Lung (tissue), 12 donors: Measurements from ENCODE around the gene BPIFA2. TPM values are rescaled to one million over a fixed set of nuclear protein-coding genes. Genes with fewer than 3 reads are reported as not detected.

ENCODE experiments used
- ATAC-seq: fragments of 200-7000 bp; cut with Tn5 transposase; one replicate; pipeline ENCODE4 v1.9.1; 2020; ENCODE audit warnings: moderate number of reproducible peaks; ENCODE audit not compliant: insufficient read depth, low FRiP score
- DNase-seq, 3 donors: peaks; one replicate each; pipeline ENCODE4 v3.0.0-alpha.2; 2013 to 2017
- H3K27ac ChIP-seq, 2 donors: one replicate each; pipeline ENCODE4 v1.5.1; 2013; ENCODE audit warnings: mild to moderate bottlenecking in 2 of 2, moderate library complexity in 2 of 2, control low read depth in 1 of 2, inconsistent platforms in 1 of 2, low read depth in 1 of 2, low read length in 1 of 2
- H3K27me3 ChIP-seq, 3 donors: one replicate each; pipeline ENCODE4 v1.5.1; 2013; ENCODE audit warnings: low read length in 2 of 3; ENCODE audit not compliant: control insufficient read depth in 3 of 3, insufficient read depth in 3 of 3
- H3K36me3 ChIP-seq, 4 donors: one replicate each; pipeline ENCODE4 v1.5.1; 2013; ENCODE audit warnings: low read length in 4 of 4, mild to moderate bottlenecking in 1 of 4, moderate library complexity in 1 of 4; ENCODE audit not compliant: control insufficient read depth in 4 of 4, insufficient read depth in 4 of 4
- H3K4me1 ChIP-seq, 5 donors: one replicate each; pipeline ENCODE4 v1.5.1; 2013; ENCODE audit warnings: low read length in 5 of 5, mild to moderate bottlenecking in 2 of 5, moderate library complexity in 1 of 5; ENCODE audit not compliant: control insufficient read depth in 5 of 5, insufficient read depth in 5 of 5
- H3K4me3 ChIP-seq: one replicate; pipeline ENCODE4 v1.5.1; 2013; ENCODE audit warnings: mild to moderate bottlenecking, control low read depth, moderate library complexity
- H3K9ac ChIP-seq, 2 donors: one replicate each; pipeline ENCODE4 v1.5.1; 2013; ENCODE audit warnings: low read length in 2 of 2, control low read depth in 1 of 2; ENCODE audit not compliant: insufficient read depth in 1 of 2
- H3K9me3 ChIP-seq, 4 donors: one replicate each; pipeline ENCODE4 v1.5.1; 2013; ENCODE audit warnings: low read length in 3 of 4, mild to moderate bottlenecking in 1 of 4, moderate library complexity in 1 of 4; ENCODE audit not compliant: control insufficient read depth in 4 of 4, insufficient read depth in 3 of 4
- CTCF ChIP-seq: IDR thresholded peaks from 2 replicates; pipeline ENCODE4 v1.5.1; 2012; ENCODE audit warnings: mild to moderate bottlenecking; ENCODE audit errors: control extremely low read depth, extremely low read depth
- WGBS, 2 donors: extraction: QIAGEN DNeasy Blood & Tissue Kit; methylation state at CpG; one replicate each; pipeline ENCODE4 v1.1.7; 2013; 5-methylcytosine and 5-hydroxymethylcytosine counted together
- polyA plus RNA-seq, 2 donors: library from polyadenylated mRNA; stranded (reverse); fragments of 200-250 nt; gene quantifications; one replicate each; pipeline ENCODE4 v1.2.1, GENCODE V29; 2013
- total RNA-seq, 2 donors: library from RNA; depleted of rRNA in 1 of 2; stranded (reverse); fragments of >200 nt in 1 of 2; gene quantifications; one replicate each; pipeline ENCODE4 v1.2.1, GENCODE V29; 2014 to 2021
- donor health status: control.
- donor health status: control.
- donor health status: Bipolar disorder and iron deficiency.
- donor health status: healthy.
- donor health status: DM: yes; HTN: yes; CAD: no.

Gene BPIFA2
- total and polyA plus RNA-seq, 4 donors = 0.40 to 3.1 (median 1.2) TPM; not detected in 1

DNA sequence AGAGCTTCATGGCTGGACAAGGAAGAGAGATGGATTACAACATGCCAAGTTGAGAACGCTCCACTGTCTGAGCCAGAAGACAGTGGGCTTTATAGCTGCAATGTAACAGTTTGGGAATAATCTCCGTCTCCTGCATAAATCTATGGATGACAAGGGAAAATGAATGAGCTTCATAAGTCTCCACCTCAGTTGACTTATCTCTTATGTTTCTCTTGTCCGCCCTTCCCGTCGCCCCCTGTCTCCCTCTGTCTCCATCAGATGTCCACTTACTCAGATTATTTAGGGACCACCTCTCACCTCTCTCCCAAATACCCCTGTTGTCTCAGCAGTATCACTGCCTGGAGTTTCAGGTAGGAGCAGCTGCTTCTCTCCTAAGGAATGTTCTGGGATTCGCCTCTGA is 13.7 kb upstream of the BPIFA2 start:
- DNase-seq = no peak
- Histone ChIP-seq H3K4me3 (no peak overlapping the region), H3K9ac (no peak overlapping the region), H3K9me3 (peaks cover 0 to 2% (median 0%) of the 10 kb centered on the region in 4 donors), H3K4me1 (no peaks in the 10 kb centered on the region), H3K27me3 (peaks cover 0 to 8% (median 0%) of the 10 kb centered on the region in 3 donors), H3K27ac (no peak overlapping the region), H3K36me3 (no peaks in the 10 kb centered on the region)
- no peak for TF ChIP-seq CTCF
- WGBS, 2 donors = 87 to 90% methylated on average over 6 of the region's 6 CpGs
- no peak for ATAC-seq

DNA sequence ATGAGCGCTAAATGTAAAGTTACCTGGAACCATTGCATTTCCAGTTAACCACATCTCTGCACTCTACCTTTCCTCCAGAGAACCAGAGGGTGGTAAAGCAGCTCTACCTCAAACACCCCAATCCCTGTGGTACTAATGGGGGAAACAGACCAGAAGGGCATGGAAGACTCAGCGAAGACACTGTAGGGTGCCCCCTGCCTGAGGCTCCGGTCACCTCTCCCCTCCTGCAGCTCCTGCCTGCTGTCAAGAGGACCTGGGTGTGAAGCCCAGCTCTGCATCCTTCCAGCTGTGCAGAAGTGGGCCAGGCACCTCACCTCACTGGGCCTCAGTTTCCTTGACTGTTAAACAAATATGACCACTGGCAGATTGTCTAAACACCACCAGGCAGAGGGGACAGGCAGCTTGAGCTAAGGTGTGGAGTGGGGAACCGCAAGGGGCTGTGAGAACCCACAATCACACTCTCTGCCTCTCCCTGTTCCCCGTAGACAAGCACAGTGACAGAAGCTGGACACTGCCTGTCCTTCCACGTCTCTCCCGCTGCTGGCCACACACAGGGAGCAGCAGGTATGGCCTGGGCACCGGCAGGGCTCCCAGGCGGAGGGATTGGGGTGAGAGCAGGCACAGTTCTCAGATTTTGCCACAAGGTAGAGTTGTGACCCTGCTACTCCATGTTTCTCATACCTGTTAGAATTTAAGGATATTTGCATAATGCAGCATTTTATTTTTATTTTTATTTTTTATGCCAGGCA is 9.1 kb upstream of the BPIFA2 start:
- no peak for TF ChIP-seq CTCF
- no peak overlapping the region for H3K9ac ChIP-seq
- DNase-seq (no peak), ATAC-seq (no peak)
- H3K36me3 ChIP-seq = no peaks in the 10 kb centered on the region
- 81 to 85% methylated on average over 9 of the region's 9 CpGs for WGBS, 2 donors
- peaks cover 0 to 2% (median 0%) of the 10 kb centered on the region in 4 donors for H3K9me3 ChIP-seq
- peaks cover 0 to 2% (median 1%) of the 10 kb centered on the region in 3 donors for H3K27me3 ChIP-seq
- no peak overlapping the region for H3K4me3 ChIP-seq
- H3K27ac ChIP-seq = no peak overlapping the region
- no peaks in the 10 kb centered on the region for H3K4me1 ChIP-seq

- Histone ChIP-seq H3K27me3 (peaks cover 0 to 4% (median 4%) of the 10 kb centered on the region in 3 donors), H3K36me3 (no peaks in the 10 kb centered on the region), H3K9me3 (peaks cover 0 to 2% (median 0%) of the 10 kb centered on the region in 4 donors), H3K4me3 (no peak overlapping the region), H3K27ac (no peak overlapping the region), H3K9ac (no peak overlapping the region), H3K4me1 (no peaks in the 10 kb centered on the region)
- no peak for TF ChIP-seq CTCF
- ATAC-seq (no peak), DNase-seq (no peak)
- 76 to 87% methylated on average over 3 of the region's 3 CpGs for WGBS, 2 donors
Measured at GRCh38 chr20:33159713-33160112, 8.2 kb upstream of the BPIFA2 start.

- Histone ChIP-seq H3K27ac (no peak overlapping the region), H3K27me3 (peaks cover 0 to 4% (median 4%) of the 10 kb centered on the region in 3 donors), H3K4me1 (no peaks in the 10 kb centered on the region), H3K9ac (no peak overlapping the region), H3K9me3 (peaks cover 0 to 2% (median 0%) of the 10 kb centered on the region in 4 donors), H3K36me3 (no peaks in the 10 kb centered on the region), H3K4me3 (no peak overlapping the region)
- ATAC-seq = no peak
- DNase-seq = no peak
- TF ChIP-seq CTCF = no peak
- WGBS, 2 donors = 82 to 93% methylated on average over 5 of the region's 5 CpGs
Measured at GRCh38 chr20:33160681-33161080, 7.3 kb upstream of the BPIFA2 start.
